Activated CD8-positive, alpha-beta memory T cell treated with anti-CD3 and anti-CD28 coated beads for 4 hours (primary cell): ENCODE measurements around the gene PDE4DIP.
"Not testable (repeated sequence)": the region's sequence is repeated elsewhere in the genome, so short reads cannot be mapped to it uniquely, and the experiment has no call there.

Source experiments
- DNase-seq, 2 donors: peaks; one replicate each; pipeline ENCODE4 v3.0.0-alpha.2; 2020; ENCODE audit warnings: low read depth in 2 of 2

Gene PDE4DIP

DNA sequence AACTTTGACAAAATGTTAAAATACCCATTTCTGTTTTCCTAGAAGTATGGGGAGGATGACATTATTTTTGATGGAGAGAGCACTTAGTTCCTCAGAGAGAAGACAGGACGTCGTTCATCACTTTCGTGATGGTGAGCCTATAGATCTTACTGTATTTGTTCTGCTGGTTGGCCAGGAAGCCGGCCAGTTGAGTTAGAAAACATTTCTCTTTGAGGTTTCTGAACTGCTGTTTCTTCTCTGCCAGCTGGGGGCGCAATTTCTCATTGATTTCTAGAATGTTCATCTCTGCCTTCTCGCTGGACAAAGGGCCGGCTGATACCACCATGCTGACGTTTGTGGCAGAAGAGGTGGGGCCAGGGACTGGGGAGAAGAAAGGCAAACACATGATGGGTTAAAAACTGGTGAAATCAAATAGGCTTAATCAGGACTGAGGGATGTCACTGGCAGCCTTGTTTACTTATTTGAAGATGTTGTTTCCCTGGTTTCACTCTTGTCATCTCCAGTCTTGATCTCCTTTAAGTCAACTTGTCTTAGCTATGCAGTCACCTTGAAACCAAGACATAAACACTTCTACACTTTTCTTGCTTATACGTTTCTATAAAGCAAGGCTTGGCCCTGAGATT lies 231.4 kb downstream of the PDE4DIP start:
- not testable (repeated sequence) for DNase-seq
